ENCODE measurements around the gene RGS6.

Gene RGS6

GRCh38 chr14:72535485-72535884 lies 603.3 kb downstream of the RGS6 start:
- no peaks in the 10 kb centered on the region for H3K9me2 ChIP-seq (ENCODE audit: low read depth, low read length)
- H3K36me3 ChIP-seq (ENCODE audit: insufficient read depth, low read length): no peaks in the 10 kb centered on the region; the same call in 1 of the 2 replicates
- H3K4me3 ChIP-seq (ENCODE audit: low read depth, low read length, poor library complexity, severe bottlenecking): no peak overlapping the region
- H3K27ac ChIP-seq (ENCODE audit: low read depth, low read length, poor library complexity, severe bottlenecking): no peak overlapping the region
- H3K4me2 ChIP-seq (ENCODE audit: low read length): no peak overlapping the region
- H3K4me1 ChIP-seq (ENCODE audit: insufficient read depth, low read length, severe bottlenecking): peaks cover 3% of the 10 kb centered on the region
- no peaks in the 10 kb centered on the region for H3K79me2 ChIP-seq (ENCODE audit: insufficient read depth, low read length)
- no peak overlapping the region for H2AFZ ChIP-seq (ENCODE audit: low read length)
- no peaks in the 10 kb centered on the region for H3K9me3 ChIP-seq (ENCODE audit: low read length)
- H3F3A ChIP-seq (ENCODE audit: insufficient read depth, low read length): no peaks in the 10 kb centered on the region
- no peaks in the 10 kb centered on the region; the same call in 1 of the 2 replicates for H3K27me3 ChIP-seq (ENCODE audit: insufficient read depth, low read length)
- no peak for TF ChIP-seq CTCF (IDR thresholded peaks at IDR 0.05; ENCODE audit: low read length)
- no peak for TF ChIP-seq EZH2 (IDR thresholded peaks at IDR 0.05; ENCODE audit: borderline replicate concordance, low read length)
- no peaks in the 10 kb centered on the region for H4K20me1 ChIP-seq (ENCODE audit: insufficient read depth, low read length)
- H3K9ac ChIP-seq (ENCODE audit: low read length): no peak overlapping the region

- Histone ChIP-seq H3K9me3 (ENCODE audit: low read length) (no peaks in the 10 kb centered on the region), H2AFZ (ENCODE audit: low read length) (no peak overlapping the region), H3K4me1 (ENCODE audit: insufficient read depth, low read length, severe bottlenecking) (peaks cover 3% of the 10 kb centered on the region), H3K4me2 (ENCODE audit: low read length) (no peak overlapping the region), H3K27me3 (ENCODE audit: insufficient read depth, low read length) (no peaks in the 10 kb centered on the region; the same call in 1 of the 2 replicates), H3K4me3 (ENCODE audit: low read depth, low read length, poor library complexity, severe bottlenecking) (no peak overlapping the region), H3K79me2 (ENCODE audit: insufficient read depth, low read length) (no peaks in the 10 kb centered on the region), H4K20me1 (ENCODE audit: insufficient read depth, low read length) (no peaks in the 10 kb centered on the region), H3K9me2 (ENCODE audit: low read depth, low read length) (no peaks in the 10 kb centered on the region), H3K36me3 (ENCODE audit: insufficient read depth, low read length) (no peaks in the 10 kb centered on the region; the same call in 1 of the 2 replicates), H3F3A (ENCODE audit: insufficient read depth, low read length) (no peaks in the 10 kb centered on the region), H3K9ac (ENCODE audit: low read length) (no peak overlapping the region), H3K27ac (ENCODE audit: low read depth, low read length, poor library complexity, severe bottlenecking) (no peak overlapping the region)
- TF ChIP-seq EZH2 (IDR thresholded peaks at IDR 0.05; ENCODE audit: borderline replicate concordance, low read length) (no peak), CTCF (IDR thresholded peaks at IDR 0.05; ENCODE audit: low read length) (no peak)
These were observed 606.2 kb downstream of the RGS6 start for GRCh38 chr14:72538387-72538786.

- H3K27ac ChIP-seq (ENCODE audit: low read depth, low read length, poor library complexity, severe bottlenecking): no peak overlapping the region
- H3K9me2 ChIP-seq (ENCODE audit: low read depth, low read length): no peaks in the 10 kb centered on the region
- no peaks in the 10 kb centered on the region for H4K20me1 ChIP-seq (ENCODE audit: insufficient read depth, low read length)
- TF ChIP-seq EZH2 (IDR thresholded peaks at IDR 0.05; ENCODE audit: borderline replicate concordance, low read length): no peak
- no peak for TF ChIP-seq CTCF (IDR thresholded peaks at IDR 0.05; ENCODE audit: low read length)
- H3K4me1 ChIP-seq (ENCODE audit: insufficient read depth, low read length, severe bottlenecking): peaks cover 3% of the 10 kb centered on the region
- H3K4me2 ChIP-seq (ENCODE audit: low read length): no peak overlapping the region
- H3K36me3 ChIP-seq (ENCODE audit: insufficient read depth, low read length): no peaks in the 10 kb centered on the region
- no peaks in the 10 kb centered on the region for H3K9me3 ChIP-seq (ENCODE audit: low read length)
- H3K79me2 ChIP-seq (ENCODE audit: insufficient read depth, low read length): no peaks in the 10 kb centered on the region
- no peak overlapping the region for H3K4me3 ChIP-seq (ENCODE audit: low read depth, low read length, poor library complexity, severe bottlenecking)
- no peaks in the 10 kb centered on the region for H3F3A ChIP-seq (ENCODE audit: insufficient read depth, low read length)
- H2AFZ ChIP-seq (ENCODE audit: low read length): no peak overlapping the region
- no peaks in the 10 kb centered on the region; the same call in 1 of the 2 replicates for H3K27me3 ChIP-seq (ENCODE audit: insufficient read depth, low read length)
- H3K9ac ChIP-seq (ENCODE audit: low read length): no peak overlapping the region
These were observed 607.6 kb downstream of the RGS6 start for GRCh38 chr14:72539661-72540315.

All from OCI-LY1 (cell line).